Left renal cortex interstitium (tissue), 4 donors: Measurements from ENCODE around the gene ZP1. TPM values are rescaled to one million over a fixed set of nuclear protein-coding genes. Genes with fewer than 3 reads are reported as not detected.

Source experiments
- DNase-seq, 4 donors: peaks; one replicate each; pipeline ENCODE4 v3.0.0-alpha.2; 2013; ENCODE audit warnings: low read depth in 4 of 4, low spot score in 2 of 4, missing footprints in 1 of 4
- polyA plus RNA-seq, 4 donors: library from polyadenylated mRNA; unstranded; fragments of 120-200 nt; gene quantifications; one replicate each; pipeline ENCODE4 v1.2.1, GENCODE V29; 2013; ENCODE audit not compliant: insufficient read length in 4 of 4

ZP1 gene
- polyA plus RNA-seq, 4 donors: 0.22 TPM; not detected in 3

DNA sequence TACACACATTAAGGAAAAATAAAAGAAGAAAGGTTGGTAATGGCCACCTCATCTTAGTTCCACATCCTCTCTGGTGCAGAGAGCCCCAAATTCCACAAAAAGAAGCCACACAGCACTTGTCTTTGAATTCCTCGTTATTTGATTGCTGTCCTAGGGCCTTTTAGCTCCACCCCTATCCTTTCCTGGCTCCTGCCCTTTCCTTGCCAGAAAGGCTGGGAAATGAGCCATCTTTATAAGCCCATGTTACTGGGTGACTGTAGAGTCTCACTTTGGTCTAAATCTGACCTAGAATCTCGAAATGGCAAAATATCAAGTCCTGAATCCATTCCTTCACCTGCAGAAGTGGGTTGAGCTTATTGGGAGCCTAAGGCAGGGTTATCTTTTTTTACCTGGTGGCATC is 52.6 kb downstream of the ZP1 start:
- DNase-seq: no peak

DNA sequence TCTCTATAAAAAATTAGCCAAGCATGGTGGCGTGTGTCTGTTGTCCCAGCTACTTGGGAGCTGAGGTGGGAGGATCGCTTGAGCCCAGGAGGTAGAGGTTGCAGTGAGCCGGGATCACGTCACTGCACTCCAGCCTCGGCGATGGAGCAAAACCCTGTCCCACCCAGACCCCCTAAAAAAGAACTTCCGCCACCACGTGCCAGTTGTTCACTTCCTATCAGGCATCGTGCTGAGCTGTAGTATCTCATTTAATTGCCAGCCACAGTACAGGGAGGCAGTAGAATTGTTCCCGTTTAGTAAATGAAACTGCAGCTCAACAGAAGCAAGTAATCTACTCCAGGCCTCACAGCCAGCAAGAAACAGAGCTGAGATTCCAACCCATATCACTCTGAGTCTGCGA is 53.9 kb downstream of the ZP1 start:
- DNase-seq: no peak

DNA sequence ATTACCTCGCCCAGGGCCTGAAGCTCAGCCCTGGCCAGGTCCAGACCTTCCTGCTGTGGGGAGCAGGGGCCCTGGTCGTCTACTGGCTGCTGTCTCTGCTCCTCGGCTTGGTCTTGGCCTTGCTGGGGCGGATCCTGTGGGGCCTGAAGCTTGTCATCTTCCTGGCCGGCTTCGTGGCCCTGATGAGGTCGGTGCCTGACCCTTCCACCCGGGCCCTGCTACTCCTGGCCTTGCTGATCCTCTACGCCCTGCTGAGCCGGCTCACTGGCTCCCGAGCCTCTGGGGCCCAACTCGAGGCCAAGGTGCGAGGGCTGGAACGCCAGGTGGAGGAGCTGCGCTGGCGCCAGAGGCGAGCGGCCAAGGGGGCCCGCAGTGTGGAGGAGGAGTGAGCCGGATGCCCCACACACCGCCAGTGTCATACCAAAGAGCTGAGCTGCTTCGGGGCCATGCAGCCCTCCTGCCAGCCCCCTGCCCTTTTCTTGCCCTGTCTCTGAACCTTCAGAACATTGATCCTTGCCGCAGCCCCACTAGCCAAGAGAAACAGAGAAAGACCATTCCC is 54.5 kb downstream of the ZP1 start:
- DNase-seq: no peak

DNA sequence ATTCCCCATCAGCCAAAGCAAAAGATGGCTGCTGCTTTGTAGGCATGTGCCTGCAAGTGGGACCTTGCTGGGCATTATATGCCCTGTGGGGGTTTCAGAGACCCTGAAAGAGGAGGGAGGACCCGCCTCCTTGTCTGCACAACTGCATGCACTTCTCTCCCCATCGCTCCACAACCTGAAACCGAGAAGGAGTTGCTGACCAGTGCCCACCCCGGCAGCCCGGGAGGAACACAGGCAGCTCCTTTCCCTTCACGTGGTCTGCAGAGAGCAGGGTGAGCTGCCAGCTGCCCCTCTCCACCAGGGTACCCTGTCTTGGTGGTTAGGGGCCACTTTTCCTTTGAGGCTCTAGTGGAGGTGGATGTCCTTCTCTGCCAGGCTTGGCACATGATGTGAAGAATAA is 55.6 kb downstream of the ZP1 start:
- DNase-seq: no peak

DNA sequence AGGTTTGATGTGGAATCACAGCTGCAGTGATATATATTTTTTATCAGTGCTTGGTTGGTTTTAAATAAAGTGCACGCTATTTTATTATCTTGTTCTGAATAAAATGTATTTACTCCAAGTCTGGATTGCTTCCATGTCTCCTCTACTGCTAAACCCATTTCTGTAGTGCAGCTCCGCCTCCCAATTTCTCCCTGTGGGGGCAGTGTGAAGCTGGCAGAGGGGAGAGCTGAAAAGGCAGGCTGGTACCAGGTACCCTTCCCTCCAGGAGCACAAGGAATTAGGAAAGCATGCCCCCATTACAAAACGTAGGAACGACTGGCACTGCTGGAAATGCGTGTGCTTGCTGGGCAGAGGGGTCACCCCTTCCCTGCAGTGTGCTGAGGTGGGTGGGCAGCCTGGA is 56.0 kb downstream of the ZP1 start:
- no peak for DNase-seq

DNA sequence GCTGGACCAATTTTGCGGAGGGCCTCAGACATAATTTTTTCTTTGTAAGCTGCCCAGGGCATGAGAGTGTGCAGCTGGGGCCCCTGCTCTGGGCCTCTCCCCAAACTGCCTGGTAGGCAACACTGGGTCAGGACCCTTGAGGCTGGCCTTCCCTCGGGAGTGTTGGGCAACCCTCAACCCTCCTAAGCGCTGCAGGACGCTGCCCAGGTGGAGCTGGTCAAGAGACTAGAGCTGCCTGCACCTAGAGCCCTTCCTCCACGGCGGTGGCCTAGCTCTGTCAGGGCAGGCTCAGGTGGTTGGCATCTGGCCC is 56.4 kb downstream of the ZP1 start:
- no peak for DNase-seq

DNA sequence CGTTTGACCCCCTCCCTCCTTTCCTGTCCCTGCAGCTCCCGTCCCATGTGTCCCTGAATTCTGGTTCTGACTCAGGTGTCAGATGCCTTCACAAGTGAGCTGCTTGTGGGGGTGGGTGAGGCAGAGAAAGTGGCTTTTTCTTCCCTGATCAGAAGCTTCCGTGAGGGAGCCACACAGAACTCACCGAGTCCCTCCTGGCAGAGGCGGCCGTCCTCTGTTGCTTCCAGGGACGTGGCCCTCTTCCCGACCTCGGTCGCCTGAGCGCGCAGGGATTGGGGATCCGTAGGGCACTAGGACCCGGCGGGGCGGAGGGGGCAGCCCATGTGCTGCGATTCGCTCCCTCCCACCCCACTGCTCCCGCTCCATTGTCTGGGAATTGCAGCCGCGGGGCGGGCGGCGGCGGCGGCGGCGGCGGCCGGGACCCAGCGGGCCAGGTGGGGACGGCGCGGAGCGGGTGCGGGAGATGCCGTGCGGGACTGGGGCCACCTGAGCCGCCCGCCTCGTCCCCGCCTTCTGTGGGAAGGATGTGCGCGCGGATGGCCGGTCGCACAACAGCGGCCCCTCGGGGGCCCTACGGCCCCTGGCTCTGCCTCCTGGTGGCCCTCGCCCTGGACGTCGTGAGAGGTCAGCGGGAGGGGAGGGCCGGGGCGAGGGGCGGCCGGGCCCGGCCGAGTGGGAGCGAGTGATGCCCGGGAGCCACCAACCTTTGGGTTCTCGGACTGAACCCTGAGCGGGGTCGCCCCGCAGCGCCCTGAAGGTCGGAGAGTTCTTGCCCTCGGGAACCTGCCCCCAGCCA is 57.0 kb downstream of the ZP1 start, which contains the start of gene TMEM132A:
TSS of gene TMEM132A (plus strand) at position 351 of the 796 bp plus-strand sequence. CDS start at position 525, 174 bp downstream.
- peak in 1 of 4 donors; percentile 52 for DNase-seq

Other genes starting within 250 kb of the ZP1 start
- not detected for gene MS4A8, start 167.9 kb upstream of the ZP1 start, polyA plus RNA-seq
- not detected for gene MS4A18, start 142.8 kb upstream of the ZP1 start, polyA plus RNA-seq
- gene MS4A15, start 110.7 kb upstream of the ZP1 start, polyA plus RNA-seq: not detected
- under 1 TPM; 0.10 to 0.25 (median 0.16) TPM for gene MS4A10, start 82.2 kb upstream of the ZP1 start, polyA plus RNA-seq
- 10 to 100 TPM; 15.9 to 25.8 (median 22.0) TPM for gene CCDC86, start 25.4 kb upstream of the ZP1 start, polyA plus RNA-seq
- gene PTGDR2, start 11.6 kb upstream of the ZP1 start, polyA plus RNA-seq: under 1 TPM; 0.18 to 0.39 (median 0.20) TPM
- gene PRPF19, start 39.0 kb downstream of the ZP1 start, polyA plus RNA-seq: 100 to 1,000 TPM; 113 to 153 (median 130) TPM
- 100 to 1,000 TPM in 1 of 4 donors, 10 to 100 TPM in 3; 76.1 to 111 (median 91.6) TPM for gene TMEM109, start 46.6 kb downstream of the ZP1 start, polyA plus RNA-seq
- 100 to 1,000 TPM in 1 of 4 donors, 10 to 100 TPM in 3; 41.3 to 109 (median 88.1) TPM for gene TMEM132A, start 56.9 kb downstream of the ZP1 start, polyA plus RNA-seq
- 10 to 100 TPM; 19.1 to 24.5 (median 20.6) TPM for gene SLC15A3, start 84.6 kb downstream of the ZP1 start, polyA plus RNA-seq
- 1 to 10 TPM in 3 of 4 donors, under 1 TPM in 1; 0.62 to 1.8 (median 1.4) TPM for gene CD6, start 104.1 kb downstream of the ZP1 start, polyA plus RNA-seq
- under 1 TPM; 0.05 to 0.20 (median 0.12) TPM for gene CD5, start 234.9 kb downstream of the ZP1 start, polyA plus RNA-seq